GM18517 (cell line): ENCODE measurements around the gene ATAD5.
"Not testable (repeated sequence)": the region's sequence is repeated elsewhere in the genome, so short reads cannot be mapped to it uniquely, and the experiment has no call there.

Experiments
- ATAC-seq: cut with Tn5 transposase; IDR thresholded peaks from one replicate; pipeline ENCODE4 v1.9.1; 2021; ENCODE audit warnings: mild to moderate bottlenecking, moderate library complexity; ENCODE audit not compliant: unreplicated experiment

Gene ATAD5

DNA sequence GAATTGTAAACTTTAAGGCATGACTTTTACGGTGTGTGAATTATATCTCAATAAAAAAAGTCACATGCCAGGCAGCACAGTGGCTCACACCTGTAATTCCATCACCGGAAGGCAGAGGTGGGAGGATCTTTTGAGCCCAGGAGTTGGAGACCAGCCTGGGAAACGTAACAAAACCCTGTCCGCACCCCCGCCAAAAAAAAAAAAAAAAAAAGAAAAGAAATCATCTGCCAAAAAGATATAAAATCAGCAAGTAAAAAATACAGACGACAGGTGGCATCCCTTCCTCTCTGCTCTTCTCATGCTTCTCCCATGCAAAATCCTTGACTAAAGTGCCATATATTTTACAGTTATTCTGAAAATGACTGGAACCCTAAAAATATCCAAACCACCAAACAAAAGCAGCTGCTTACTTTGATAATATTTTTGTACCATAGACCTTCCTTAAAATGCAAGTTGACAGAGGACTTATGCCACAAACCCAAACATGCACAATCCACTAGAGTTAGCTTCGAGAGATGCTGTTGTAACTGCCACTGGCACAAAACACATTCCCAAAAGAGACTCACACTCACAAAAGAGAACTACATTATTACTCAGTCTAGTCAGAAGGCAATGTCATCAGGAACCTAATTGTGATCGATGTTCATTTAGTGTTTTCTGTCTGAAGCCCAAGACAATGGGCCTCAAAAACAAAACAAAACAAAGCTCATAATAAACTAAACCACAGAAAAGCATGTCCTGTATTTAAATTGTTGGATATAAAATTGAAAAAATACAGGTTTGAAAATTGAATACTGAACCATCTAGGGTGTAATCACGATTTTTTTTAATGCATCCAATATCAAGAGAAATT, 9.7 kb upstream of the ATAD5 start:
- no peak for ATAC-seq

DNA sequence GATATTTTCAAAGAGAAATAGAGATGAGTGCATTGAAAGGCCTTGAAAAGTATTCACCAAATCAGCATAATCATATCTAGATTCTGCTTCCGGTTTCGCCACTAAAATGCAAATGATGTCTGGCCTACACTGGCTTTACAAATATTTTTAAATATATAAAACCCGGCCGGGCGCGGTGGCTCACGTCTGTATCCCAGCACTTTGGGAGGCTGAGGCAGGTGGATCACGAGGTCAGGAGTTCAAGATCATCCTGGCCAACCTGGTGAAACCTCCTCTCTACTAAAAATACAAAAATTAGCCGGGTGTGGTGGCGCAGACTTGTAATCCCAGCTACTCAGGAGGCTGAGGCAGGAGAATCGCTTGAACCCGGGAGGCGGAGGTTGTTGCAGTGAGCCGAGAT, 8.8 kb upstream of the ATAD5 start:
- ATAC-seq: not testable (repeated sequence)

DNA sequence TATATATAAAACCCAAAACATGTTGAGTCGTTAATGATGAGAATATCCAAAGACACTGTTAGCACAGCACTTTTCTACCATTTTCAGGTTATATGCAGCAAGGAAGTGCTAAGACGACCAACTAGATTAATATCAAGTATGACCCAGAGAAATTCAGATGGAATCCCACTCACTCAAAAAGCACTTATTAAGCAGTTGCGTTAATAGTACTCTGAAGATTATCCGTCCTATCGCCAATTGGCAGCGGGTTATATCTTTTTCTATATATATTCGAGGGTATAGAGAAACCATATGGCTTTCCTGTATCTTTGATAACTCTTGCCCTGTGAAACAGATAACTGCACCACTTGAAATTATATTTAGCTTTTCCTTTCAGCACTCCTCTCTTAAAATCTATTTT, 8.3 kb upstream of the ATAD5 start:
- ATAC-seq: no peak

DNA sequence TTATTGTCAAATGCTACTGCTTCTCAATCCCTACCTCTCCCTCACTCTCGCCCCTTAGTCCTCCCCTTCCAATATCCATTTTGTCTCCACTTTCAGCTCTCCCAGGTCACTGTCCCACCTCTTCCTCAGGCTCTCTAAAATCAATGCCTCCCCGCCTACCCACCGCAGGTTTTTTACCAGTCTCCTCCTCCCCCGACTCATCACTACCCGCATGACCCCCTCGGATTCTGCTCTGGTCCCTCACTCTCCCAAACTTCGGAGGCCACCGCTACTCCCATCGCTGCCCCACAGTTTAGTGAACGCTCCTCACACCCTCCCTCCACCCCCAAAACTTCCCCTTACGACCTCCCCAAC, 7.8 kb upstream of the ATAD5 start:
- no peak for ATAC-seq

DNA sequence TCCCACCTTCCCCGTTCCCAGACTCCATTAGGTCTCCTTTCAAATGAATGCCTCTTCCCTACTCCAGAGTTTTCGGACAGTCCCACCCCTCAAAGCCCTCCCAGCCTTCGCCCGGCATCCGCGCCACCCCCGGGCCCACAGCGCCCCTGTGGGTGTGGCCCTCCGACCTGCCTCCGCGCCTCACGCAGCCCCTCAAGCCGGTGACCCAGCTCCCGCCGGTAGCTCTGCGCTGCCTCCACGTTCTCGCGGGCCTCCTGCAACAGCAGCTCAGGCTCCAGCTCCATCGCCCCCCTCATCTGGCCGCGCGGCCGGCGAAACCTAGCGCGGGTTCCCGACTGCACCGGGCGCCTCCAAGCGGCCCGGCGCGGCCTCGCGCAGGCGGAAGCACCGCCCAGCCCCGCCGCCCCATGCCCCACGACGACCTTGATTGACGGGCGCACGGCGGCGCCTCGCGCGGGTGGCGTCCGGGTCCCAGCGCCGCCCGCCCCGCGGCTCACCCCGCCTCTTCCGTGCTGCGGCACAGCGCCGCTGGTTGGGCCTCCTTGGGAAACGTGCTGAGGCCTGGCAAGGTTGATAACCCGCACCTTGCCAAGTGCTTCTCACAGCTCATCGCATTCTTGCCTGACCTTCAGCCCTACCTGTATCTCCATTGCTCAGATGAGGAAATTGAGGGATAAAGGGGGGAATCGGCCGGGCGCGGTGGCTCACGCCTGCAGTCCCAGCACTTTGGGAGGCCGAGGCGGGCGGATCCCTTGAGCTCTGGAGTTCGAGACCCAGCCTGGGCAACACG, 7.2 kb upstream of the ATAD5 start, which contains the start of gene CRLF3:
Gene CRLF3, minus strand, starts transcription at position 337 of the 790 bp plus-strand sequence. Its CDS starts 41 bp downstream, at position 296.
- ATAC-seq: peak; percentile 76

DNA sequence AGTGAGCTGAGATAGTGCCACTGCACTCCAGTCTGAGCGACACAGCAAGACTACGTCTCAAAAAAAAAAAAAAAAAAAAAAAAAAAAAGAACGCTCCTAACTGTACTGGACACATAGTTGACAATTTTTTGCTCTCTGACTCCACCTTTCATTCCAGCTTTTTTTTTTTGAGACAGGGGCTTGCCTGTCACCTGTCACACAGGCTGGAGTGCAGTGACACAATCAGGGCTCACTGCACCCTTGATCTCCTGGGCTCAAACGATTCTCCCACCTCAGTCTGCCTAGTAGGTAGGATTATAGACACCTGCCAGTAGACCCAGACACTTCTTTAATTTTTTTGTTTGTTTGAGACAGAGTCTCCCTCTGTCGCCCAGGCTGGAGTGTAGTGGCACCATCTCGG, 4.7 kb upstream of the ATAD5 start:
- ATAC-seq: no peak

DNA sequence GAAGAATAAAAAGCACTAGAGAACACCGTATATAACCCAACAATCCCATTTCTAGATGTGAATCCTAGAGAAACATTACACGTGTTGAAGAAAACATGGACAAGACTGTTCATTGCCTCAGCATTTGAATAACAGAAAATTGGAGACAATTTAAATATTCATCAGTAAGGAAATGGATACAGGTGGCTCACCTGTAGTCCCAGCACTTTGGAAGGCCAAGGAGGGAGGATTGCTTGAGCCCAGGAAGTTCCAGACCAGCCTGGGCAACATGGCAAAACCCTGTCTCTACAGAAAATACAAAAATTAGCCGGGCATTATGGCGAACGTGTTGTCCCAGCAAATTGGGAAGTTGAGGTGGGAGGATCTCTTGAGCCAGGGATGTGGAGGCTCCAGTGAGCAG, 2.7 kb upstream of the ATAD5 start:
- no peak for ATAC-seq

DNA sequence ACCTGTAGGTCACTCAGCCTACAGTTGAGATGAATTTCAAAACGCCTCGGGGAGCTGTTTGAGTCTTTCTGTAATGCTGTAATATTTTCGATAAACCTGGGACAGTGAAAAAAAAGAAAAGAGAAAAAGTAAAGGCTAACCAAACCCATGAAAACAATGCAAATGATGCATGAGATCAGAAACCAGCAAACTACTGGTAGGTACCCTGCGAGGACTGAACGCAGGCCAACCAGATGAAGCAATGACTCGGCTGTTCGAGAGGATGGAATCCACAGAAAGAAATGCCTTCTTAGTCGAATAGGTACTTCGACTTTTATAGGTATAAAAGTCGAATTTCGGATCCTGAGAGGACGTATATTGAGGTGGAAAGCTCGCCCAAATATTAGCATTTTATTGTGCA, 509 bp upstream of the ATAD5 start:
- ATAC-seq: no peak

DNA sequence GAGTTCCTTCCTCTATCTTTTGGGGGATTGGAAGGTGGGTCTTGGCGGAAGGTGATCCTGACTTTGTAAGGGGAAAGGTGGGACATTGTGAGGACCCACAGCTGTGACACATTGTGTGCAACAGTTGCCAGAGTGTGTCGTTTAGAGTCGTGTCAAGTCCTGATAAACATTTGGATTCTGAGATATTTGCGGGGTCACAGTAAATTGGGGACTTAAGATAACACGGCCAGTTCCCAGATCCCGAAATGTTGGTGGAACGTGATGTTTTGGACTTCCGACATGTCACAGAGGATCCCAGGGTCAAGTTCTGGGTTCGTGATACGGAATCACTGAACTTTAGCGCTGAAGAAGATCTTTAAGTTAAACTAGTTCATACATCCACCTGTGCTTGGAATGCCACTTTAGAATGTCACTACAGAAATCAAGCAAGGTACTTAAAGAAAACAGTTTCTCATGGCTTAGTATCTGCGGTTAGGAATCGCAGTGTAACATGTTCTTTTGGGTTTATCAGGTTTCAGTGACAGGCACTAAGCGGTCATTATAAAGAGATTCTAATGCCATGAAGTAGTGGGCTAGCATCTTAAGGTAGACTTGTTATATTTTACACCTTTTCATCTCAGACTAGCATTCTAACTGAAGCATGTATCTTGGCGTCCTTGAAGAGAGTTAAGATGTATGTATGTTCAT, 815 bp downstream of the ATAD5 start:
- ATAC-seq: no peak

DNA sequence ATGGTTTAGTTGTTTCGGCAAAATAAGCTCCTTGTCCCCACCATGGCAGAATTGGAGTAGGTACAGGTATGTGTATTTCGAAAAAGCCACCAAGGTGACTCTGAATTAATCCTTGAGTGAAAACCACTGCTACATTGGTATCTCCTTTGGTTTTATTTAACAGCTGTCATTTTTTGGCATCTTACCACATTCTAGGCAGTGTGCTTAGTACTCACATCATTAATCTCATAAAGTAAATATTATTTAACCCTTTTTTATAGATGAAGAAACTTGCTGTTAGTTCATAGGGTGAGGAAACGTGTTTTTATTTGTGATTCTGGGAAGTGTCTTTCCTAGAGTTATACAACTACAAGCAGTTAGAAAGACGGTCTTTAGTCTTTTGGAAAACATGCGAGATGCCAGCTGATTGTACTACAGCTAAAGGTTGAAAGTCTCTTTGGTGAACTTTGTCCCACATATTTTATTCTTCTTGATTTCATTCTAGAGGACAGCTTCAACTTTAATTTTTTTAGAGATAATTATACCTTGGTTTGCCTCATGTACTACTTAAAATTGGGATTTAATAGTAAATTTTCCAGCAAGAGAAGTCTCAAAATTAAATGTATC, 6.5 kb downstream of the ATAD5 start:
- no peak for ATAC-seq

DNA sequence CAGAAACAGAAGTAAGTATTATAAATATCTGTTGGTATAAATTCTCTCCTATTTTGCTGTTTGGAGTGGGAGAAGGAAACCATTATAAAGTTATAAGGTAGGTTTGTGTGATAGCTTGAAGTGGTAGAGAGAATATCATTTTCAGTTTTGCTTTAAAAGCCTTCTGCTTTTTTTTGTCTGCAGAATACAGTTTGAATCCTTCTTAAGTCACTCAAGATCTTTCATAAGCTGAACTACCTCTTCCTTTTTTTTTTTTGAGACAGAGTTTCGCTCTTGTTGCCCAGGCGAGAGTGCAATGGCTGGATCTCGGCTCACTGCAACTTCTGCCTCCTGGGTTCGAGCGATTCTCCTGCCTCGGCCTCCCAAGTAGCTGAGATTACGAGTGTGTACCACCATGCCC, 9.0 kb downstream of the ATAD5 start:
- no peak for ATAC-seq

DNA sequence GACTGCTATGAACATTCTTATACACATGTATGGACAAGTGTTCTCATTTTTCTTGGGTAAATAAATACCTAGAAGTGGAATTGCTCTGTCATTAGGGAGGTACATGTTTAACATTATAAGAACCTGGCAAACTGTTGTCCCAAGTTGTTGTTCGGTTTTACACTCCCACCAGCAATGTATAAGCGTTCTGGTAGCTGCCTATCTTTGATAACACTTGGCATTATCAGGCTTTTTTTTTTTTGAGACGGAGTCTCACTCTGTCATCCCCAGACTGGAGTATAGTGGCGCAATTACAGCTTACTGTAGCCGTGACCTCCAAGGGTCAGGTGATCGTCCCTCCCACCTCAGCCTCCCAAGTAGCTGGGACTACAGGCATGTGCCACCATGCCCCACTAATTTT, 16.3 kb downstream of the ATAD5 start:
- no peak for ATAC-seq

DNA sequence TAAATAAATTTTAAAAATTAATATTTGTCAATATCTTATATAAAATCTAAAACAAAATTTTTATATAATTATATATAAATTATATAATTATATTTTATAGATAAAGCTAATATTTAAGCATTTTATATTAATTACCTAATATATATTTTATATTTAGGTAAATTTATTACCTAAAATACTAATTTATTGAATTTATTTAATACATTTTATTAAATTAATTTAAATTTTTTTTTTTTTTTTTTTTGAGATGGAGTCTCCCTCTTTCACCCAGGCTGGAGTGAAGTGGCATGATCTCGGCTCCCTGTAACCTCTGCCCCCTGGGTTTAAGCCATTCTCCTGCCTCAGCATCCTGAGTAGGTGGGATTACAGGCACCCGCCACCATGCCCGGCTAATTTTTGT, 22.4 kb downstream of the ATAD5 start:
- no peak for ATAC-seq

DNA sequence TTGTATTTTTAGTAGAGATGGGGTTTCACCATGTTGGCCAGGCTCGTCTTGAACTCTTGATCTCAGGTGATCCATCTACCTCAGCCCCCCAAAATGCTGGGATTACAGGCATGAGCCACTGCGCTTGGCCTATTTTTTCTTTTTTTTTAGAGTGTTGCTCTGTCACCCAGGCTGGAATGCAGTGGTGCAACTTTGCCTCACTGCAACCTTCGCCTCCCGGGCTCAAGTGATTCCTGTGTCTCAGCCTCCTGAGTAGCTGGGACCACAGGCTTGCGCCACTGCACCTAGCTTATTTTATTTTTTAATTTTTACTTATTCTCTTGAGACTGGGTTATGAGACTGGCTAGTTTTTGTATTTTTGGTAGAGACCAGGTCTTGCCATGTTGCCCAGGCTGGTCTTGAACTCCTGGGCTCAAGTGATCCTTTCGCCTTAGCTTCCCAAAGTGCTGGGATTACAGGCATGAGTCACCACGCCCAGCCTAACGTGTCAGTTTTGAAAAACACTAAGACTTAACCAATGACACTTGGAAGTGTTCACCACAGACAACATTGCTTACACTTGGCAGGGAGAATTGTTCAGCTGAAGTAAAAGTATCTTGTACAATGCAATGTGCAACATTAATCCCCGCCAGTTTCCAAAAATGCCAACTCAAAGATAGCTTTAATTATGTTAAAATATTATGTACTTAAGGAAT, 26.9 kb downstream of the ATAD5 start:
- ATAC-seq: no peak

DNA sequence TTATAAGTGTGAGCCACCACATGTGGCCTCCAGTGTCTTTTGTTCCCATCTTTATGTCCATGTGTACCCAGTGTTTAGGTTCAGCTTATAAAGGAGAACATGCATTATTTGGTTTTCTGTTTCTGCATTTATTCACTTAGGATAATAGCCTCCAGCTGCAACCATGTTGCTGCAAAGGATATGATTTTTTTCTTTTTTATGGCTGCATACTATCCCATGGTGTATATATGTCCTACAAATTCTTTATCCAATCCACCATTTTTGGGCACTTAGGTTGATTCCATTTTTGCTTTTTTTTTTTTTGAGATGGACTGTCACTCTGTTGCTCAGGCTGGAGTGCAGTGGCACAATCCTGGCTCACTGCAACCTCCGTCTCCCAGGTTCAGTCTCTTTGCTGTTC, 32.9 kb downstream of the ATAD5 start:
- ATAC-seq: no peak

DNA sequence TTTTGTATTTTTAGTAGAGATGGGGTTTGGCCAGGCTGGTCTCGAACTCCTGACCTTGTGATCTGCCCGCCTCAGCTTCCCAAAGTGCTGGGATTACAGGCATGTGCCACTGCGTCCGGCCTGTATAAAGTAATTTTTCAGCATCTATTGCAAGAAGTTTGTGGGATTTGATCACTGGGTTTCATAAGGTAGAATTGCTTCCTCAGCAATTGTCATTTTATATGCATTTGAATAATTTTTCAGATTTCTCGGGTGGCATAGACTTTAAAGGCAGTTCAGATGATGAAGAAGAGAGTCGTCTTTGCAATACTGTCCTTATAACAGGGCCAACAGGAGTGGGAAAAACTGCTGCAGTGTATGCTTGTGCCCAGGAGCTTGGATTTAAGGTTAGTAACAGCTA, 37.2 kb downstream of the ATAD5 start:
- no peak for ATAC-seq

DNA sequence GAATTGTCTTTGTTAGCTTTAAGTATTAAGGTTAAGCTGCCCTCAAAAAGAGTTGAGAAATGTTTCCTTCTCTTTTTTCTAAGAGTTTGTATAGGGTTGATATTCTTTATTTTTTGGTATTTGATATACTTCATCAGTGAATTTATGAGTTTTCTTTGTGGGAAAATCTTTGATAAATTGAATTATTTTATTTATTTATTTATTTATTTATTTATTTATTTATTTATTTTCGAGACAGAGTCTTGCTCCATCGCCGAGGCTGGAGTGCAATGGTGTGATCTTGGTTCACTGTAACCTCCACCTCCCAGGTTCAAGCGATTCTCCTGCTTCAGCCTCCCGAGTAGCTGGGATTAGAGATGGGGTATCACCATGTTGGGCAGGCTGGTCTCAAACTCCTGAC, 54.4 kb downstream of the ATAD5 start:
- ATAC-seq: no peak

DNA sequence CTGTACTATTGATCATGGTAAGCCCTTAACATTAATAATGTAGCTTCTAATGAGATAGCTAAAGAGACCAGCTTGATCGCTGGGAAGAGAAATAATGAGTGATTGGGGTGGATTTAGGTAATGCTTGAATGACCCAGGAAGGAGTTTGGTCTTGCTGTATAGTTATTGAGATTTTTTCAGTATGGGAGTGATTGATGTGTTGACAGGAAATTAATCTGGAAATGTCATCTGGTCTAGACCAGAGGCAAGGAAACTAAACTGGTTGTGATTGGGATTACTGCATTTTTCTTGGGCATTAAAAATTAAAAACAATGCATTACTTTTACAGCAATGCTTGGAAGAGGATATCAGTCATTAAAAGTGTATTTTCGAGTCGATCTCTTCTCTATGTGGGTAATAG, 62.5 kb downstream of the ATAD5 start:
- no peak for ATAC-seq

DNA sequence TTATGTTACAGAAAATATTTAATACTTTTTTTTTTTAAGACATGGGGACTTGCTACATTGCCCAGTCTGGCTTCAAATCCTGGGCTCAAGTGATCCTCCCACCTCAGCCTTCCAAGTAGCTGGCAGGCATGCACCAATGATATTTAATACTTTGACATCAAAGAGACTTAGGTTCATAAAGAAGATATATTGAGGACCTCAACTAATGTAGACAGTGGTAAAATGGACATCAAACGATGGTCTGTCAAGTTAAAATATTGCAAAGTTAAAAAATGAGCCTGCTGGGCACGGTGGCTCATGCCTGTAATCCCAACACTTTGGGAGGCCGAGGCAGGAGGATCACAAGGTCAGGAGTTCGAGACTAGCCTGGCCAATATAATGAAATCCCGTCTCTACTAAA, 65.5 kb downstream of the ATAD5 start:
- ATAC-seq: no peak

DNA sequence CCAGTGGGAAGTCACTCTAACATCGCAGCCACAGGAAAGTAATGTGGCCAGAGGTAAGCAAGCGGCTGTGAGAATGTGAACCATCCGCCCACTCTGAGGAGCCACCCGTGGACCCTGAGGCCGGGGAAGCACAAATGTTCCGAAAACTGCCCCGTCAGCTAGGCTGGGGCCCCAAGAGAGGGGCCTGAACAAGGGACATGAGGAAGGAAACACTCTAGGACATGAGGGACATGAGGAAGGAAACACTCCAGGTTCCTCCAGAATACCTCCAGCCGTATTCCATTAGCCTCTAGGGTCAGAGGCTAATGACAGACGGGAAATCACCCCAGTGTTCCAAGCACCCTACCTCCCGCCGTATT, 74.0 kb downstream of the ATAD5 start:
- peak; percentile 6 for ATAC-seq
